Caco-2 (cell line): ENCODE results near the gene MTMR12. TPM values are rescaled to one million over a fixed set of nuclear protein-coding genes. Genes with fewer than 3 reads are reported as not detected.

ENCODE experiments used
- BruUV-seq: library from RNA; stranded (reverse); fragments of 400-500 nt; replicated peaks from 2 replicates; lab custom pipeline; 2021; lab: Mats Ljungman, UMichigan
- CTCF ChIA-PET: fragments of 300-600 bp; sonication (Branson Sonifier 250); formaldehyde crosslinking; loops from one replicate; lab custom pipeline; 2022; ENCODE audit warnings: antibody characterized with exemption; lab: Charles Lee
- POLR2A ChIA-PET: fragments of 300-600 bp; sonication (Branson Sonifier 250); formaldehyde crosslinking; loops from one replicate; lab custom pipeline; 2022; ENCODE audit warnings: antibody characterized with exemption; lab: Charles Lee
- DNase-seq, 2 experiments: peaks; one replicate each; pipeline versions ENCODE4 v3.0.0 to v3.0.0-alpha.2; 2020 to 2022
- H3K27me3 ChIP-seq: replicated peaks from 2 replicates; pipeline ENCODE4 v1.6.0; 2011; ENCODE audit warnings: low read length; ENCODE audit not compliant: control insufficient read depth, insufficient read depth
- H3K36me3 ChIP-seq: 2 replicates; pipeline ENCODE4 v1.5.1; 2011; ENCODE audit warnings: low read length; ENCODE audit not compliant: control insufficient read depth, insufficient read depth
- H3K4me1 ChIP-seq: fragments of 250-450 bp; sonication (Bioruptor Pico); 2 replicates; pipeline ENCODE4 v1.5.1; 2020; ENCODE audit warnings: mild to moderate bottlenecking
- H3K4me3 ChIP-seq: 2 replicates; pipeline ENCODE4 v1.5.1; 2011; ENCODE audit warnings: low read depth, mild to moderate bottlenecking, control low read depth, low read length
- H3K9me3 ChIP-seq: fragments of 250-450 bp; sonication (Bioruptor Pico); 2 replicates; pipeline ENCODE4 v1.5.1; 2020; ENCODE audit warnings: mild to moderate bottlenecking, moderate library complexity
- H3K27ac Mint-ChIP-seq: one replicate; pipeline ENCODE4 v1.8.0; 2022; ENCODE audit warnings: mixed read lengths; ENCODE audit not compliant: unreplicated experiment
- H3K27me3 Mint-ChIP-seq: one replicate; pipeline ENCODE4 v1.8.0; 2022; ENCODE audit warnings: mixed read lengths; ENCODE audit not compliant: insufficient read depth, unreplicated experiment
- H3K36me3 Mint-ChIP-seq: one replicate; pipeline ENCODE4 v1.8.0; 2022; ENCODE audit warnings: mild to moderate bottlenecking, mixed read lengths; ENCODE audit not compliant: insufficient read depth, unreplicated experiment
- H3K4me1 Mint-ChIP-seq: one replicate; pipeline ENCODE4 v1.8.0; 2022; ENCODE audit warnings: low read depth, mixed read lengths; ENCODE audit not compliant: unreplicated experiment
- H3K4me3 Mint-ChIP-seq: one replicate; pipeline ENCODE4 v1.8.0; 2022; ENCODE audit warnings: mild to moderate bottlenecking, moderate library complexity, mixed read lengths; ENCODE audit not compliant: unreplicated experiment
- H3K9me3 Mint-ChIP-seq: one replicate; pipeline ENCODE4 v1.8.0; 2022; ENCODE audit warnings: mixed read lengths; ENCODE audit not compliant: unreplicated experiment
- intact Hi-C: fragments of 100-400 bp; cut with micrococcal nuclease; formaldehyde crosslinking; loops from one replicate; pipeline ENCODE4 v1.10.0; 2022; ENCODE audit not compliant: unreplicated experiment
- total RNA-seq: library from RNA; stranded (reverse); gene quantifications from 2 replicates; pipeline ENCODE4 v1.2.3, GENCODE V29; 2022
- TF ChIP-seq, protein P1 (sequence below), 2 experiments: fragments of 200-600 bp in 1 of 2; IDR thresholded peaks; 1 replicate in 1 of 2; 2 replicates in 1 of 2; pipeline versions ENCODE4 v1.5.1 to v1.8.0; 2011 to 2022; ENCODE audit warnings: antibody characterized with exemption in 1 of 2, control low read depth in 1 of 2, inconsistent platforms in 1 of 2, low read depth in 1 of 2, low read length in 1 of 2, mild to moderate bottlenecking in 1 of 2, moderate library complexity in 1 of 2; ENCODE audit not compliant: insufficient read depth in 1 of 2, severe bottlenecking in 1 of 2, unreplicated experiment in 1 of 2

MTMR12 gene
- total RNA-seq, 1 experiment from 2014 or later = 35.1 TPM

DNA sequence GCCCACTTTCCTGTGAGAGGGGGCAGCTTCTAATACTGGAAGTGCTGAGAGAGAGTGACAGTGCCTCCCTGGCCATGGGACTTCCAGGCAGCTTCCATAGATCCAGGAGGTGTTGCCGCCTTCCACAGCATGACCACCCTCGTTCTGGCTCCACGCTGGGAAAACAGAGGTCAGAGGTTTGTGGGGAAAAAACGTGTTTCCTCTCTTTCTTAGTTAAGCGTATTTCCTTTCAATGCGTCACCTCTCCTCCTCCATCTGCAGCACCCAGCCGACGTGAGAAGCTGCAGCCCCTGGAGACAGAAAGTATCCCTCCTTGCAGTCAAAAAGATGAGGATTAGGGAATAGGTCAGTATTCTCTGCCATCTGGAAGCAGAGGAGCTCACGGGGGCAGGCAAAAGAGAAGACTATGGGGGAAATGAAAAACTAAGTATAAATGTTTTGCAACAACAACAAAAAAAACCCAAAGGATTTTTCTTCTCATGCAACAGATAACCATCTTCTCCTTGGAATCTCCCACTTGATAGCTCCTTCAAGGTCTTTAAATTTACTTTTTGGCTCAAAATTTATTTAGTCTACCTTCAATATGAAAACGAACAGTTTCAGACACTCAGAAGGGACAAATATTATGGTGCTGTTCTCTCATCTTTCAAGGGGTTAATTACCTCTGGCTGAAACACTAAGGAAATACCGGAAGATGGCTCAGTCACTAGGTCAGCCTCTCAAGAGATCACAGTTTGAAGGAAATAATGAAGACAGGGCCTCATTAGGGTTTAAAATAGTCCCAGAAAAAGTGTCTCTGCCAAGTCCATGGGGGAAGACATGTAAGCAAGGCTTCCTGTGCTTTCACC is 38.0 kb downstream of the MTMR12 start:
- H3K4me3 Mint-ChIP-seq = no peak overlapping the region
- peaks cover 26% of the 10 kb centered on the region for H3K4me1 ChIP-seq
- CTCF ChIA-PET = interaction anchor here (0.6 kb wide), 2 partner anchors 11 to 44 kb away, joined by 3 read pairs; no protein-coding TSS in a partner anchor
- H3K36me3 ChIP-seq = no peaks in the 10 kb centered on the region
- H3K4me1 Mint-ChIP-seq = peaks cover 19% of the 10 kb centered on the region
- peaks cover 50% of the 10 kb centered on the region for H3K36me3 Mint-ChIP-seq
- H3K27me3 ChIP-seq = no peaks in the 10 kb centered on the region
- TF ChIP-seq, protein P1, sequence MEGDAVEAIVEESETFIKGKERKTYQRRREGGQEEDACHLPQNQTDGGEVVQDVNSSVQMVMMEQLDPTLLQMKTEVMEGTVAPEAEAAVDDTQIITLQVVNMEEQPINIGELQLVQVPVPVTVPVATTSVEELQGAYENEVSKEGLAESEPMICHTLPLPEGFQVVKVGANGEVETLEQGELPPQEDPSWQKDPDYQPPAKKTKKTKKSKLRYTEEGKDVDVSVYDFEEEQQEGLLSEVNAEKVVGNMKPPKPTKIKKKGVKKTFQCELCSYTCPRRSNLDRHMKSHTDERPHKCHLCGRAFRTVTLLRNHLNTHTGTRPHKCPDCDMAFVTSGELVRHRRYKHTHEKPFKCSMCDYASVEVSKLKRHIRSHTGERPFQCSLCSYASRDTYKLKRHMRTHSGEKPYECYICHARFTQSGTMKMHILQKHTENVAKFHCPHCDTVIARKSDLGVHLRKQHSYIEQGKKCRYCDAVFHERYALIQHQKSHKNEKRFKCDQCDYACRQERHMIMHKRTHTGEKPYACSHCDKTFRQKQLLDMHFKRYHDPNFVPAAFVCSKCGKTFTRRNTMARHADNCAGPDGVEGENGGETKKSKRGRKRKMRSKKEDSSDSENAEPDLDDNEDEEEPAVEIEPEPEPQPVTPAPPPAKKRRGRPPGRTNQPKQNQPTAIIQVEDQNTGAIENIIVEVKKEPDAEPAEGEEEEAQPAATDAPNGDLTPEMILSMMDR (IDR thresholded peaks at IDR 0.05; ENCODE audit: insufficient read depth in 1 of 2, low read depth in 1 of 2, low read length in 1 of 2, severe bottlenecking in 1 of 2, unreplicated experiment in 1 of 2) = no peak
- no peaks in the 10 kb centered on the region for H3K9me3 Mint-ChIP-seq
- no peaks in the 10 kb centered on the region for H3K27me3 Mint-ChIP-seq
- intact Hi-C loops = loop anchor here (1.0 kb wide), 3 partner anchors 25 to 42 kb away; no protein-coding TSS in a partner anchor
- no peaks in the 10 kb centered on the region for H3K9me3 ChIP-seq
- POLR2A ChIA-PET = interaction anchor here (0.7 to 1.0 kb wide), 2 partner anchors 44 to 1193 kb away, joined by 3 to 4 read pairs; no protein-coding TSS in a partner anchor
- no TSS peak for BruUV-seq
- peak overlapping the region; percentile 52 for H3K27ac Mint-ChIP-seq
- no peak overlapping the region for H3K4me3 ChIP-seq
- no peak for DNase-seq

DNA sequence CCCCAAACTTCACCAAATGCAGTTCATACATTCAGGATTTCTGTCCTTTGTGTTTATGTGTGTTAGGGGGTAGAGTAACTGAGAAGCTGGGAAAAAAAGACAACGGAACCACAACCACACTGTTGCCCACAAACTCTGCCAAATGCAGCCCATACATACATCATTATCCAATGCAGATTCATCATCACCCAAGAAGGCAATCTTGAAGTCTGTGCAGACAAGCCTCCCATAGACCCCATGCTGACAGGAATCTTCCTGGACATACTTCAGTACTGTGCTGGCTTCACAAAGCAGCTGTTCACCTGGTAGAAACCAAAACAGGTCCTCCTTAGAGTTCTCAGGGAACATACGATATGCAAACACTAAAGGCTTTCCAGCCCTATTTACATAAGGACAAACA is 38.9 kb downstream of the MTMR12 start:
- Histone ChIP-seq H3K36me3 (no peaks in the 10 kb centered on the region), H3K9me3 (no peaks in the 10 kb centered on the region), H3K4me3 (no peak overlapping the region), H3K27me3 (no peaks in the 10 kb centered on the region), H3K4me1 (peaks cover 26% of the 10 kb centered on the region)
- intact Hi-C loops = no loop called here
- TF ChIP-seq, protein P1 (IDR thresholded peaks at IDR 0.05; ENCODE audit: insufficient read depth in 1 of 2, low read depth in 1 of 2, low read length in 1 of 2, severe bottlenecking in 1 of 2, unreplicated experiment in 1 of 2) = no peak
- peaks cover 19% of the 10 kb centered on the region for H3K4me1 Mint-ChIP-seq
- DNase-seq = no peak
- H3K4me3 Mint-ChIP-seq = no peak overlapping the region
- H3K36me3 Mint-ChIP-seq = peaks cover 55% of the 10 kb centered on the region
- ChIA-PET CTCF (interaction anchor here (0.6 kb wide), 1 partner anchor 45 kb away, joined by 3 read pairs; no protein-coding TSS in a partner anchor), POLR2A (no interaction called here)
- H3K27ac Mint-ChIP-seq = peak overlapping the region; percentile 31
- no TSS peak for BruUV-seq
- no peaks in the 10 kb centered on the region for H3K9me3 Mint-ChIP-seq
- H3K27me3 Mint-ChIP-seq = no peaks in the 10 kb centered on the region

DNA sequence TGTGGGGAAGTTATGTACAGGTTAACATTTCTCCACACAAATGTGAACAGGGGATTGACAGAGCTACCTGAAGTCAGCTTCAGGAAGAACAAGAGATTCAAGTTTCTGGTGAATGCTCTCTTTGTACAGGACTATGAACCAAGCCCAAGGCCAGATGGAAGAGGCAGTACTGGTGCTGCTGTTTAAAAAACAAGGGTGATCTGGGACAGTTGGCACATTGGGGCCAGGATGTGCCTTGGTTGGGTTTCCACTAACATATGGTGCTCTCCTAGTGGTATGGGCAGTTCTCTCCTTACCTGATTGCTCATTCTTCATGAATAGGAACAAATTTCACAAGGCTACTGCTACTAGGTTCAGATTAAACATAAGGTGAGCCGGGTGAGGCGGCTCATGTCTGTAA is 40.0 kb downstream of the MTMR12 start:
- CTCF ChIA-PET = no interaction called here
- no peak overlapping the region for H3K27ac Mint-ChIP-seq
- peaks cover 28% of the 10 kb centered on the region for H3K4me1 Mint-ChIP-seq
- TF ChIP-seq, protein P1 (IDR thresholded peaks at IDR 0.05; ENCODE audit: insufficient read depth in 1 of 2, low read depth in 1 of 2, low read length in 1 of 2, severe bottlenecking in 1 of 2, unreplicated experiment in 1 of 2) = no peak
- no peak overlapping the region for H3K4me3 Mint-ChIP-seq
- Histone ChIP-seq H3K9me3 (no peaks in the 10 kb centered on the region), H3K4me3 (no peak overlapping the region), H3K36me3 (no peaks in the 10 kb centered on the region), H3K4me1 (peaks cover 36% of the 10 kb centered on the region), H3K27me3 (no peaks in the 10 kb centered on the region)
- no TSS peak for BruUV-seq
- peaks cover 65% of the 10 kb centered on the region for H3K36me3 Mint-ChIP-seq
- intact Hi-C loops = no loop called here
- POLR2A ChIA-PET = no interaction called here
- no peaks in the 10 kb centered on the region for H3K9me3 Mint-ChIP-seq
- H3K27me3 Mint-ChIP-seq = no peaks in the 10 kb centered on the region
- DNase-seq = no peak
